Tibial nerve (tissue), 3 donors: ENCODE measurements around the gene MCM3AP.

Experiments
- CTCF ChIP-seq, 5 experiments: fragments of 200-600 bp in 3 of 5; fragments of 450-650 bp in 2 of 5; sonication (generic) in 3 of 5; IDR thresholded peaks; one replicate each; pipeline ENCODE4 v1.5.1; 2016 to 2019; ENCODE audit warnings: antibody characterized with exemption in 5 of 5, mild to moderate bottlenecking in 3 of 5, moderate library complexity in 2 of 5
- POLR2A ChIP-seq, 2 donors: fragments of 450-650 bp; IDR thresholded peaks; one replicate each; pipeline ENCODE4 v1.6.1; 2017; ENCODE audit warnings: antibody characterized with exemption in 2 of 2, mild to moderate bottlenecking in 2 of 2, moderate library complexity in 2 of 2

GRCh38 chr21:46250146-46250725 lies 35.2 kb downstream of the MCM3AP start:
- TF ChIP-seq CTCF (IDR thresholded peaks at IDR 0.05) = no peak
- TF ChIP-seq POLR2A (IDR thresholded peaks at IDR 0.05) = no peak
